ENCODE data around the gene FSHR. TPM values are rescaled to one million over a fixed set of nuclear protein-coding genes. Genes with fewer than 3 reads are reported as not detected.

FSHR gene
- total RNA-seq, 4 donors from 2014 or later = not detected

DNA sequence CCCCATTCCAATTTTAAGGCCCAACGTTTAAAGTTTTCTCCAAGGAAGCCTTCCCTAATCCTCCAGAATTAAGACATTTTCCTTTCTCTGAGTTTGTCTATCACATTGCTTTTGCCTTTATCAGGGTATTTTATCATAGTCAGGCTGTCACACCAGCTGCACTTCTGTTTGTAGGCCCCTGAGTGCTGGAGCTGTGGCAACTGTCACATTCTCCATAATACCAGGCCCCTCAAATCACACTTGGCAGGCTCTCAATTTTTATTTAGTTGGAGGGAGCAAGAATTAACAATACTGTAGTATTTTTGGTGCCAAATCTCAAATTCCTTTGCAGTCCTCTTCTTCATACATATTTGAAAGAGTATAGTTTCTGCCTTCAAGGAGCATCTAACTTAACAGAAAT lies 122.2 kb downstream of the FSHR start:
- H3K4me1 ChIP-seq = no peaks in the 10 kb centered on the region
- no peak overlapping the region for H3K27ac ChIP-seq
- 58 to 84% methylated on average over 1 of the region's 1 CpG for WGBS, 2 donors
- no peak for TF ChIP-seq EP300 (IDR thresholded peaks at IDR 0.05)
- TF ChIP-seq, protein P1, sequence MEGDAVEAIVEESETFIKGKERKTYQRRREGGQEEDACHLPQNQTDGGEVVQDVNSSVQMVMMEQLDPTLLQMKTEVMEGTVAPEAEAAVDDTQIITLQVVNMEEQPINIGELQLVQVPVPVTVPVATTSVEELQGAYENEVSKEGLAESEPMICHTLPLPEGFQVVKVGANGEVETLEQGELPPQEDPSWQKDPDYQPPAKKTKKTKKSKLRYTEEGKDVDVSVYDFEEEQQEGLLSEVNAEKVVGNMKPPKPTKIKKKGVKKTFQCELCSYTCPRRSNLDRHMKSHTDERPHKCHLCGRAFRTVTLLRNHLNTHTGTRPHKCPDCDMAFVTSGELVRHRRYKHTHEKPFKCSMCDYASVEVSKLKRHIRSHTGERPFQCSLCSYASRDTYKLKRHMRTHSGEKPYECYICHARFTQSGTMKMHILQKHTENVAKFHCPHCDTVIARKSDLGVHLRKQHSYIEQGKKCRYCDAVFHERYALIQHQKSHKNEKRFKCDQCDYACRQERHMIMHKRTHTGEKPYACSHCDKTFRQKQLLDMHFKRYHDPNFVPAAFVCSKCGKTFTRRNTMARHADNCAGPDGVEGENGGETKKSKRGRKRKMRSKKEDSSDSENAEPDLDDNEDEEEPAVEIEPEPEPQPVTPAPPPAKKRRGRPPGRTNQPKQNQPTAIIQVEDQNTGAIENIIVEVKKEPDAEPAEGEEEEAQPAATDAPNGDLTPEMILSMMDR (IDR thresholded peaks at IDR 0.05) = no peak
- TF ChIP-seq POLR2A (IDR thresholded peaks at IDR 0.05) = no peak
- H3K36me3 ChIP-seq = no peaks in the 10 kb centered on the region
- H3K4me3 ChIP-seq = no peak overlapping the region
- H3K9me3 ChIP-seq = no peaks in the 10 kb centered on the region
- DNase-seq (ENCODE audit: low spot score in 2 of 2) = no peak
- no peaks in the 10 kb centered on the region for H3K27me3 ChIP-seq

DNA sequence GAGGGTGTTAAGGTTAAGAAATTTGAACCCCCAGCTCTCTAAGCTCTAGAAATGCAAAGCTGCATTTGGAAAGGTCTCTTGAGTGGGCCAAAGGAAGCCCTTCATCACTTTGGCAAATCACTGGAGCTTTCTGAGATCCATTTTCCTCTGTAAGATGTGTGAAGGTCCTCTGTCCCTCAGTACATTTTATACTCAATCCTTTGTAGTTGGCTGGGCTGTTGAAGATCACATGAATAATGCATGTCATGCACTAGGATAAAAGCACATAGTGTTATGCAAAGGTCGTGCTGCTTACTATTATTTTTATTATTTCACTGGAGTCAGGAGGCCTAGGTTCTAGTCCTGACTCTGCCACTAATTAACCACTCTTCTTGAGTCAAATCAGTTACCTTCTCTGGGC lies 124.9 kb downstream of the FSHR start:
- H3K36me3 ChIP-seq = no peaks in the 10 kb centered on the region
- H3K27ac ChIP-seq = no peak overlapping the region
- TF ChIP-seq POLR2A (IDR thresholded peaks at IDR 0.05) = no peak
- TF ChIP-seq, protein P1 (IDR thresholded peaks at IDR 0.05) = no peak
- TF ChIP-seq EP300 (IDR thresholded peaks at IDR 0.05) = no peak
- DNase-seq (ENCODE audit: low spot score in 2 of 2) = no peak
- H3K27me3 ChIP-seq = no peaks in the 10 kb centered on the region
- 20 to 24% methylated on average over 1 of the region's 1 CpG for WGBS, 2 donors
- H3K4me3 ChIP-seq = no peak overlapping the region
- H3K9me3 ChIP-seq = no peaks in the 10 kb centered on the region
- no peaks in the 10 kb centered on the region for H3K4me1 ChIP-seq

DNA sequence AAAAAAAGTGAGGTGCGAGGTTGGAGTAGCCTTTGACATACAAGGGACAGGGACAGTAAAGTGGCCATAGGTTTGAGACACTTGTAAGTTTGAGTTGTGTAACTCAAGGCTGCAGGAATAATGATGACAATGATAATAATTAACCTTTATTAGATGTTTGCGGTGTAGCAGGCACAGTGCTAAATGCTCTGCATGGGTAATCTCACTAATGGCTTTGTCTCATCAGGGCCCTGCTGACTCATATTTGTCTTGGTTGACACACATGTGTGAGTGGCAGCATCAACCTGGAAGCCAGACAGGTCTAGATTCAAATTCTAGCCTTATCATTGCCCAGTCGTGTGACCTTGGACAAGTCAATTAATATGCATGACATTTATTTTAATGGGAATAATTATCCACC lies 126.2 kb downstream of the FSHR start:
- no peak overlapping the region for H3K27ac ChIP-seq
- no peak for DNase-seq (ENCODE audit: low spot score in 2 of 2)
- WGBS, 2 donors = 93 to 95% methylated on average over 3 of the region's 3 CpGs
- TF ChIP-seq POLR2A (IDR thresholded peaks at IDR 0.05) = no peak
- no peak for TF ChIP-seq EP300 (IDR thresholded peaks at IDR 0.05)
- TF ChIP-seq, protein P1 (IDR thresholded peaks at IDR 0.05) = no peak
- H3K27me3 ChIP-seq = no peaks in the 10 kb centered on the region
- no peaks in the 10 kb centered on the region for H3K9me3 ChIP-seq
- H3K4me1 ChIP-seq = no peaks in the 10 kb centered on the region
- no peak overlapping the region for H3K4me3 ChIP-seq
- no peaks in the 10 kb centered on the region for H3K36me3 ChIP-seq

- no peak overlapping the region for H3K27ac ChIP-seq
- H3K27me3 ChIP-seq = no peaks in the 10 kb centered on the region
- 82 to 83% methylated on average over 4 of the region's 4 CpGs for WGBS, 2 donors
- DNase-seq (ENCODE audit: low spot score in 2 of 2) = no peak
- H3K9me3 ChIP-seq = no peaks in the 10 kb centered on the region
- H3K36me3 ChIP-seq = no peaks in the 10 kb centered on the region
- TF ChIP-seq, protein P1 (IDR thresholded peaks at IDR 0.05) = no peak
- TF ChIP-seq EP300 (IDR thresholded peaks at IDR 0.05) = no peak
- no peak for TF ChIP-seq POLR2A (IDR thresholded peaks at IDR 0.05)
- no peak overlapping the region for H3K4me3 ChIP-seq
- H3K4me1 ChIP-seq = no peaks in the 10 kb centered on the region
These were observed 127.6 kb downstream of the FSHR start for GRCh38 chr2:49026706-49027105.

GRCh38 chr2:49021271-49021670 lies 133.0 kb downstream of the FSHR start:
- TF ChIP-seq EP300 (IDR thresholded peaks at IDR 0.05) = no peak
- TF ChIP-seq, protein P1 (IDR thresholded peaks at IDR 0.05) = no peak
- no peak for TF ChIP-seq POLR2A (IDR thresholded peaks at IDR 0.05)
- H3K36me3 ChIP-seq = no peaks in the 10 kb centered on the region
- 47 to 82% methylated on average over 2 of the region's 2 CpGs for WGBS, 2 donors
- H3K4me3 ChIP-seq = no peak overlapping the region
- H3K4me1 ChIP-seq = no peaks in the 10 kb centered on the region
- no peak overlapping the region for H3K27ac ChIP-seq
- no peak for DNase-seq (ENCODE audit: low spot score in 2 of 2)
- H3K9me3 ChIP-seq = no peaks in the 10 kb centered on the region
- no peaks in the 10 kb centered on the region for H3K27me3 ChIP-seq
